Neural crest cell (in vitro differentiated cells): ENCODE measurements around the gene SERPINC1. TPM values are rescaled to one million over a fixed set of nuclear protein-coding genes. Genes with fewer than 3 reads are reported as not detected.
A peak's percentile ranks its signal among the peaks of the same experiment; 100 is the strongest.
"Not testable (repeated sequence)": the region's sequence is repeated elsewhere in the genome, so short reads cannot be mapped to it uniquely, and the experiment has no call there.

Experiments used
- DNase-seq: peaks from one replicate; pipeline ENCODE4 v3.0.0; 2021; ENCODE audit warnings: low read depth, mixed read lengths, low spot score
- H3K27ac Mint-ChIP-seq: one replicate; pipeline ENCODE4 v1.8.0; 2021; ENCODE audit warnings: mild to moderate bottlenecking, mixed read lengths; ENCODE audit not compliant: unreplicated experiment
- H3K27me3 Mint-ChIP-seq: 2 replicates; pipeline ENCODE4 v1.8.0; 2021; ENCODE audit warnings: low read depth, mild to moderate bottlenecking, mixed read lengths
- H3K36me3 Mint-ChIP-seq: 2 replicates; pipeline ENCODE4 v1.8.0; 2021; ENCODE audit warnings: low read depth, mild to moderate bottlenecking, mixed read lengths
- H3K4me1 Mint-ChIP-seq: 2 replicates; pipeline ENCODE4 v1.8.0; 2021; ENCODE audit warnings: mixed read lengths
- H3K4me3 Mint-ChIP-seq: one replicate; pipeline ENCODE4 v1.8.0; 2021; ENCODE audit warnings: mild to moderate bottlenecking, mixed read lengths
- H3K9me3 Mint-ChIP-seq: 2 replicates; pipeline ENCODE4 v1.8.0; 2021; ENCODE audit warnings: mixed read lengths
- total RNA-seq: library from RNA; stranded (reverse); gene quantifications from 2 replicates; pipeline ENCODE4 v1.2.1, GENCODE V29; 2021
- TF ChIP-seq, protein P1 (sequence below): fragments of 200-600 bp; sonication (generic); conservative IDR thresholded peaks from 2 replicates; pipeline ENCODE4 v1.5.0; 2021; ENCODE audit warnings: antibody characterized with exemption, mild to moderate bottlenecking

Gene SERPINC1
- total RNA-seq, 1 donor from 2014 or later, result not detected

DNA sequence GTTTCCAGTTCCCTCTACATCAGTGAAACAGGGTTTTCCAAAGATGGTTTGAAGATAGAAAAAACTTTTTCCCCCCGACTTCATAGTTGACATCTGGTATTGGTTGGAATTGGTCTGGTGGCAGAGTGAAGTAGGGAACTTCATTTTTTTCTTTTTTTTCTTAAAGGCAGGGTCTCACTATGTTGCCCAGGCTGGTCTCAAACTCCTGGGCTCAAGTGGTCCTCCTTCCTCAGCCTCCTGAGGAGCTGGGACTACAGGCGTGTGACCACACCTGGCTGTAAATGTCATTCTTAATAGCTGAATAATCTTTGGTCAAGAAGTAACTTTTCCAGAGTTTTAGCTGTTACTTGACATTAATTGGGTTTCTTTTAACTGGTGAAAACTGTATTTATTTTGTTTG lies 27.2 kb downstream of the SERPINC1 start:
- Mint-ChIP-seq H3K27me3 (no peaks in the 10 kb centered on the region), H3K27ac (no peak overlapping the region), H3K9me3 (no peaks in the 10 kb centered on the region), H3K36me3 (peaks cover 8% of the 10 kb centered on the region), H3K4me1 (peaks cover 7% of the 10 kb centered on the region), H3K4me3 (no peak overlapping the region)
- TF ChIP-seq, protein P1, sequence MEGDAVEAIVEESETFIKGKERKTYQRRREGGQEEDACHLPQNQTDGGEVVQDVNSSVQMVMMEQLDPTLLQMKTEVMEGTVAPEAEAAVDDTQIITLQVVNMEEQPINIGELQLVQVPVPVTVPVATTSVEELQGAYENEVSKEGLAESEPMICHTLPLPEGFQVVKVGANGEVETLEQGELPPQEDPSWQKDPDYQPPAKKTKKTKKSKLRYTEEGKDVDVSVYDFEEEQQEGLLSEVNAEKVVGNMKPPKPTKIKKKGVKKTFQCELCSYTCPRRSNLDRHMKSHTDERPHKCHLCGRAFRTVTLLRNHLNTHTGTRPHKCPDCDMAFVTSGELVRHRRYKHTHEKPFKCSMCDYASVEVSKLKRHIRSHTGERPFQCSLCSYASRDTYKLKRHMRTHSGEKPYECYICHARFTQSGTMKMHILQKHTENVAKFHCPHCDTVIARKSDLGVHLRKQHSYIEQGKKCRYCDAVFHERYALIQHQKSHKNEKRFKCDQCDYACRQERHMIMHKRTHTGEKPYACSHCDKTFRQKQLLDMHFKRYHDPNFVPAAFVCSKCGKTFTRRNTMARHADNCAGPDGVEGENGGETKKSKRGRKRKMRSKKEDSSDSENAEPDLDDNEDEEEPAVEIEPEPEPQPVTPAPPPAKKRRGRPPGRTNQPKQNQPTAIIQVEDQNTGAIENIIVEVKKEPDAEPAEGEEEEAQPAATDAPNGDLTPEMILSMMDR, result no peak
- no peak for DNase-seq

DNA sequence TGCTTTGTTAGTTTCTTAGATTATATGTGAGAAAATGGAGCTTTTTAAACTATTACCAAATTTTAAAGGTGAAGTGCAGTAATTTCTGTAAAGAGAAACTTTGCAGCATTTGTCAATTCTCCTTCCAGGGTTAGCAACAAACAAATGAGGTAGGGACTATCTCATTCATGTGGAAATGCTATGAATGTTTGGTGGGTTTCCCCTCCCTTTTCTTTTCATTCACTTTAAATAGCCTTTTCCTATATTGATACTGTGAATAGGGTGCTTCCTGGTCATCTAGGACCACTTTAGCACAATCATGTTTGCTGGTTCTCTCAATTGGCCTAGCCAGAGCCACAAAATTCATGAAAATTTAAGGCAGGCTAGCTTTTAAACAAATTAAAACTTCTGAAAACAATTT lies 28.4 kb downstream of the SERPINC1 start:
- no peaks in the 10 kb centered on the region for H3K27me3 Mint-ChIP-seq
- no peak for DNase-seq
- TF ChIP-seq, protein P1, result no peak
- no peak overlapping the region for H3K4me3 Mint-ChIP-seq
- peaks cover 8% of the 10 kb centered on the region for H3K36me3 Mint-ChIP-seq
- H3K4me1 Mint-ChIP-seq, result peaks cover 7% of the 10 kb centered on the region
- no peak overlapping the region for H3K27ac Mint-ChIP-seq
- H3K9me3 Mint-ChIP-seq, result no peaks in the 10 kb centered on the region

DNA sequence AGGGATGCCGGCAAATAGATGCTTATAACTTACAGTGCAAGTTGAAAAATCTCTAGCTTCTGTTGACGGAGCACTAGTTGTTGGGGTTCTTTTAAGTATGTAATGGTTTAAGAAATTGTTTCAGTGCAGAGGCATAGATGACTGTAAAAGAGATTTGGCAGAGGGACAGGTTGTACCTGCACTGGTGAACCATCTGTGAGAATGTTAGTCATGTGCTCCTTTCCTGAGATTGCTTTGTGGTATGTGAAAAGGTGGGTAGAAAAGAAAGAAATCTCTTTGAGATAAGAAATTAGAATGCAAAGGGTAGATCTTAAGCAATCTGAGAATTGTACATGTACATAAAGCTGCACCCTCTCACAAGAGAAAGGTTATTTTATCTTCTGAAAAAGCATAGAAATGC lies 29.5 kb downstream of the SERPINC1 start:
- Mint-ChIP-seq H3K4me1 (peaks cover 7% of the 10 kb centered on the region), H3K4me3 (no peak overlapping the region), H3K27me3 (no peaks in the 10 kb centered on the region), H3K36me3 (peaks cover 8% of the 10 kb centered on the region), H3K27ac (no peak overlapping the region), H3K9me3 (no peaks in the 10 kb centered on the region)
- TF ChIP-seq, protein P1, result no peak
- DNase-seq, result no peak

DNA sequence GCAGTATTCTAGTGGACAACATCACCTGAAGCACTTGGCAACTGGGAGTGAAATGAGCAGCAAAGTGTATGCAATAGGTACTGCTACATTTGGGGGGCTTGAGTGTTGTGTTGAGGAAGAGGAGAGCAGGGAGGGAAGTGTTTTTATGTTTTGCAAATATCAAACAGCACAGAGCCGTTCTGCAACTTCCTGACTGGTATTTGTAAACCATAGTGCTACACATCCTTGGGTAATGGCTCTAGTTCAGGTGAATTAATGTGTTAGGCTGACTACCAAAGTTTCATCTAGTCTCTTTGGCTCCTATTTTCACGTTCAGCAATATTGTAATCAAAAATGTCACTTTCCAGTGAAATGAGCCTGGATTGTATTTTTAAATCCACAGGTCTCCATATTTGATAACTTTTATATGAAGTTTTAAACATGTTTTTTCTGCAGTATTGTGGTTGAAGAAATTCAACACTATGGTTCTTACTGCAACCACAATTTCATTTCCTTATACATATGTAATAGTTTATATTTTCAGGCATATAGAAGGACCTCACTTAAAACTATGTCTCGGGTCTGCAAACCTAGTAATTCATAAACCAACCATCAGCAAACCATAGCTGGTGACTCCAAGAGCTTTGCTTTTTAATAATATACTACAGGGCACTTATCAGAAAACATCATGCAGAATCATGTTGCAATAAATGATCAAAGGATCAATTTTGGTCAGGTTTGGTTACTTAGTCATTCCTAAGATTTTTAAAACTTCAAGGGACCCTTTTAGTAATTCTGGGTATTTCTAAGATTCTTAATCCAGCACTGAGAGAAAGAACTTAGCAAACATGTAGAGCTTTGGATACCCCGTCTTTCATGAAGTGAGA lies 30.1 kb downstream of the SERPINC1 start:
- no peak overlapping the region for H3K4me3 Mint-ChIP-seq
- H3K4me1 Mint-ChIP-seq, result peaks cover 7% of the 10 kb centered on the region
- H3K27ac Mint-ChIP-seq, result no peak overlapping the region

DNA sequence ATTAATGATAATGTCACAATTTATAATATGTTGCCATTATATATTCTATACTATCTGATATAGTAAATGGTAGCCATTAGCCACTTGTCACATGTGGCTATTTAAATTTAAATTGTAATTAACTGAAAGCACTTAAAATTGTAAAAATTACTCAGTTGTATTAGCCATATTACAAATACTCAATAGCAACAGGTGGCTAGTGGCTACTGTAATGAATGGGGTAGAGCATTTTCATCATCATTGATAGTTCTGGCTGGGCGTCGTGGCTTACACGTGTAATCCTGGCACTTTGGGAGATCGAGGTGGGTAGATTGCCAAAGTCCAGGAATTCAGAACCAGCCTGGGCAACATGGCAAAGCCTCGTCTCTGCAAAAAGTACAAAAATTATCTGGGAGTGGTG lies 32.4 kb downstream of the SERPINC1 start:
- Mint-ChIP-seq H3K4me1 (peaks cover 7% of the 10 kb centered on the region), H3K9me3 (no peaks in the 10 kb centered on the region), H3K4me3 (no peak overlapping the region), H3K27me3 (no peaks in the 10 kb centered on the region), H3K36me3 (peaks cover 11% of the 10 kb centered on the region), H3K27ac (peak overlapping the region; percentile 62)
- TF ChIP-seq, protein P1, result no peak
- DNase-seq, result no peak

More for the DNA sequence above, 30.1 kb downstream of the SERPINC1 start:
- Mint-ChIP-seq H3K9me3 (no peaks in the 10 kb centered on the region), H3K36me3 (peaks cover 11% of the 10 kb centered on the region), H3K27me3 (no peaks in the 10 kb centered on the region)
- DNase-seq, result no peak
- TF ChIP-seq, protein P1, result no peak

DNA sequence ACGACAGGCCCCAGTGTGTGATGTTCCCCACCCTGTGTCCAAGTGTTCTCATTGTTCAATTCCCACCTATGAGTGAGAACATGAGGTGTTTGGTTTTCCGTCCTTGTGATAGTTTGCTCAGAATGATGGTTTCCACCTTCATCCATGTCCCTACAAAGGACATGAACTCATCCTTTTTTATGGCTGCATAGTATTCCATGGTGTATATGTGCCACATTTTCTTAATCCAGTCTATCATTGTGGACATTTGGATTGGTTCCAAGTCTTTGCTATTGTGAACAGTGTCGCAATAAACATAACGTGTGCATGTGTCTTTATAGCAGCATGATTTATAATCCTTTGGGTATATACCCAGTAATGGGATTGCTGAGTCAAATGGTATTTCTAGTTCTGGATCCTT lies 36.0 kb downstream of the SERPINC1 start:
- not testable (repeated sequence) for H3K4me1 Mint-ChIP-seq

More for the DNA sequence above, 36.0 kb downstream of the SERPINC1 start:
- H3K4me3 Mint-ChIP-seq, H3K27ac Mint-ChIP-seq, DNase-seq, H3K27me3 Mint-ChIP-seq, H3K9me3 Mint-ChIP-seq: not testable (repeated sequence)
- peaks cover 11% of the 10 kb centered on the region for H3K36me3 Mint-ChIP-seq
